WTC11 (cell line): ENCODE measurements around the gene CENPF. TPM values are rescaled to one million over a fixed set of nuclear protein-coding genes. Genes with fewer than 3 reads are reported as not detected.

Source experiments
- ATAC-seq: fragments of 200-7000 bp; cut with Tn5 transposase; 2 replicates; pipeline ENCODE4 v1.10.0; 2021; ENCODE audit warnings: mild to moderate bottlenecking, moderate library complexity
- CTCF ChIA-PET: fragments of 300-600 bp; sonication (Branson Sonifier 250); formaldehyde crosslinking; loops from one replicate; lab custom pipeline; 2021; ENCODE audit warnings: antibody characterized with exemption; lab: Charles Lee
- POLR2A ChIA-PET: fragments of 350-600 bp; sonication (Branson Sonifier 250); formaldehyde crosslinking; loops from one replicate; lab custom pipeline; 2021; ENCODE audit warnings: antibody characterized with exemption; lab: Charles Lee
- DNase-seq: peaks from one replicate; pipeline ENCODE4 v3.0.0; 2021; ENCODE audit warnings: low spot score
- H3K27ac Mint-ChIP-seq: 2 replicates; pipeline ENCODE4 v1.8.0; 2021; ENCODE audit warnings: mixed read lengths
- H3K27me3 Mint-ChIP-seq: 2 replicates; pipeline ENCODE4 v1.8.0; 2021; ENCODE audit warnings: low read depth, mild to moderate bottlenecking, moderate library complexity, mixed read lengths
- H3K36me3 Mint-ChIP-seq: 2 replicates; pipeline ENCODE4 v1.8.0; 2021; ENCODE audit warnings: mixed read lengths
- H3K4me1 Mint-ChIP-seq: 2 replicates; pipeline ENCODE4 v1.8.0; 2022; ENCODE audit warnings: mixed read lengths
- H3K4me3 Mint-ChIP-seq: 2 replicates; pipeline ENCODE4 v1.8.0; 2021; ENCODE audit warnings: mild to moderate bottlenecking, moderate library complexity, mixed read lengths
- H3K9me3 Mint-ChIP-seq: 2 replicates; pipeline ENCODE4 v1.8.0; 2021; ENCODE audit warnings: mixed read lengths
- ARID4B ChIP-seq: sonication (generic); formaldehyde crosslinking; IDR thresholded peaks from 2 replicates; pipeline ENCODE4 v1.8.0; 2023; ENCODE audit warnings: missing genetic modification reagents, mild to moderate bottlenecking, borderline replicate concordance
- CREM ChIP-seq: sonication (generic); formaldehyde crosslinking; IDR thresholded peaks from 2 replicates; pipeline ENCODE4 v1.8.1; 2022; ENCODE audit warnings: mild to moderate bottlenecking, missing genetic modification reagents, moderate library complexity
- HMGA2 ChIP-seq: fragments of 250-450 bp; sonication (Bioruptor Pico); IDR thresholded peaks from 2 replicates; pipeline ENCODE4 v1.4.0; 2021; ENCODE audit warnings: mild to moderate bottlenecking, moderate library complexity
- MYBL2 ChIP-seq: sonication (generic); formaldehyde crosslinking; IDR thresholded peaks from 2 replicates; pipeline ENCODE4 v1.8.1; 2023; ENCODE audit warnings: mild to moderate bottlenecking, moderate library complexity, missing genetic modification reagents
- NR2C2 ChIP-seq: sonication (generic); formaldehyde crosslinking; IDR thresholded peaks from 2 replicates; pipeline ENCODE4 v1.8.0; 2022; ENCODE audit warnings: mild to moderate bottlenecking, missing genetic modification reagents
- TCF7 ChIP-seq: sonication (generic); formaldehyde crosslinking; IDR thresholded peaks from 2 replicates; pipeline ENCODE4 v1.8.0; 2022; ENCODE audit warnings: mild to moderate bottlenecking, low read depth, missing genetic modification reagents, moderate library complexity
- TEAD1 ChIP-seq: sonication (generic); formaldehyde crosslinking; IDR thresholded peaks from 2 replicates; pipeline ENCODE4 v1.8.0; 2022; ENCODE audit warnings: mild to moderate bottlenecking, missing genetic modification reagents
- USF2 ChIP-seq: sonication (generic); formaldehyde crosslinking; IDR thresholded peaks from 2 replicates; pipeline ENCODE4 v1.8.1; 2023; ENCODE audit warnings: mild to moderate bottlenecking, missing genetic modification reagents, moderate library complexity
- ZNF138 ChIP-seq: sonication (generic); formaldehyde crosslinking; conservative IDR thresholded peaks from 2 replicates; pipeline ENCODE4 v1.8.1; 2022; ENCODE audit warnings: mild to moderate bottlenecking, moderate library complexity, missing genetic modification reagents
- ZNF232 ChIP-seq: sonication (generic); formaldehyde crosslinking; IDR thresholded peaks from 2 replicates; pipeline ENCODE4 v1.8.0; 2022; ENCODE audit warnings: mild to moderate bottlenecking, missing genetic modification reagents
- ZNF317 ChIP-seq: sonication (generic); formaldehyde crosslinking; IDR thresholded peaks from 2 replicates; pipeline ENCODE4 v1.8.1; 2023; ENCODE audit warnings: low read depth, mild to moderate bottlenecking, moderate library complexity, missing genetic modification reagents, borderline replicate concordance
- ZNF423 ChIP-seq: fragments of 250-450 bp; sonication (Bioruptor Pico); IDR thresholded peaks from 2 replicates; pipeline ENCODE4 v2.1.2; 2022; ENCODE audit warnings: mild to moderate bottlenecking, moderate library complexity
- ZNF671 ChIP-seq: fragments of 250-450 bp; sonication (Bioruptor Pico); IDR thresholded peaks from 2 replicates; pipeline ENCODE4 v1.8.0; 2021; ENCODE audit warnings: mild to moderate bottlenecking
- ZSCAN18 ChIP-seq: fragments of 250-450 bp; sonication (Bioruptor Pico); IDR thresholded peaks from 2 replicates; pipeline ENCODE4 v2.1.2; 2022; ENCODE audit warnings: mild to moderate bottlenecking, moderate library complexity
- total RNA-seq: library from RNA; stranded (reverse); gene quantifications from 3 replicates; pipeline ENCODE4 v1.2.3, GENCODE V29; 2021
- TF ChIP-seq, protein P1 (sequence below): sonication (generic); formaldehyde crosslinking; IDR thresholded peaks from 2 replicates; pipeline ENCODE4 v1.8.0; 2022; ENCODE audit warnings: mild to moderate bottlenecking, missing genetic modification reagents
- TF ChIP-seq, protein P2 (sequence below): sonication (generic); formaldehyde crosslinking; IDR thresholded peaks from 2 replicates; pipeline ENCODE4 v1.8.0; 2023; ENCODE audit warnings: mild to moderate bottlenecking, missing genetic modification reagents
- TF ChIP-seq, protein P3 (sequence below): sonication (generic); formaldehyde crosslinking; IDR thresholded peaks from 2 replicates; pipeline ENCODE4 v1.8.1; 2022; ENCODE audit warnings: mild to moderate bottlenecking, missing genetic modification reagents, moderate library complexity, borderline replicate concordance
- TF ChIP-seq, protein P4 (sequence below): sonication (generic); formaldehyde crosslinking; IDR thresholded peaks from 2 replicates; pipeline ENCODE4 v1.8.1; 2022; ENCODE audit warnings: missing genetic modification reagents, borderline replicate concordance

CENPF gene
- total RNA-seq, 1 experiment from 2014 or later, result 166 TPM

DNA sequence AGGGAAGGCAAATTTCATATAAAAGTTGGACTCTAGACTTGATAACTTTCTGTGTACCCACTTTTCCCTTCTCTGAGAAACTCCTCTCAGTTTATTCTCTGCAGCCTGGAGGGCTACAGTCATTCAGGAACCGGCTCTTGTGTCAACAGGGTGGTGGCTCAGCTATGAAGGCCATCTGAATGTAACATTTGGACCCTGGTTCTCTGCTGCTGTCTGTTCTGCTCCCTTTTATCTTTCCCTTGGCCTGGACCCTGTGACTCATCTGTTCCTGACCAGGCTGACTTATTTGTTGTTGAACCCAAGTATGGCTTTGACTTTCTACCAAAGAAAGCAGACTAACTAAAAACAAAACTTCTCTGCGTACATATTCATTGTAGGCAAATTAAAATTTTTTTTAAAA is 75.4 kb downstream of the CENPF start:
- TF ChIP-seq ZNF232 (CRISPR knock-in tag), result no peak
- TF ChIP-seq, protein P1, sequence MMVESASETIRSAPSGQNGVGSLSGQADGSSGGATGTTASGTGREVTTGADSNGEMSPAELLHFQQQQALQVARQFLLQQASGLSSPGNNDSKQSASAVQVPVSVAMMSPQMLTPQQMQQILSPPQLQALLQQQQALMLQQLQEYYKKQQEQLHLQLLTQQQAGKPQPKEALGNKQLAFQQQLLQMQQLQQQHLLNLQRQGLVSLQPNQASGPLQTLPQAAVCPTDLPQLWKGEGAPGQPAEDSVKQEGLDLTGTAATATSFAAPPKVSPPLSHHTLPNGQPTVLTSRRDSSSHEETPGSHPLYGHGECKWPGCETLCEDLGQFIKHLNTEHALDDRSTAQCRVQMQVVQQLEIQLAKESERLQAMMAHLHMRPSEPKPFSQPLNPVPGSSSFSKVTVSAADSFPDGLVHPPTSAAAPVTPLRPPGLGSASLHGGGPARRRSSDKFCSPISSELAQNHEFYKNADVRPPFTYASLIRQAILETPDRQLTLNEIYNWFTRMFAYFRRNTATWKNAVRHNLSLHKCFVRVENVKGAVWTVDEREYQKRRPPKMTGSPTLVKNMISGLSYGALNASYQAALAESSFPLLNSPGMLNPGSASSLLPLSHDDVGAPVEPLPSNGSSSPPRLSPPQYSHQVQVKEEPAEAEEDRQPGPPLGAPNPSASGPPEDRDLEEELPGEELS, result no peak
- TF ChIP-seq NR2C2 (CRISPR knock-in tag), result no peak
- no peak for TF ChIP-seq CREM
- TF ChIP-seq ZNF671 (CRISPR knock-in tag), result no peak
- TF ChIP-seq HMGA2 (CRISPR knock-in tag), result no peak
- no peak for TF ChIP-seq TCF7 (CRISPR knock-in tag)
- TF ChIP-seq, protein P2, sequence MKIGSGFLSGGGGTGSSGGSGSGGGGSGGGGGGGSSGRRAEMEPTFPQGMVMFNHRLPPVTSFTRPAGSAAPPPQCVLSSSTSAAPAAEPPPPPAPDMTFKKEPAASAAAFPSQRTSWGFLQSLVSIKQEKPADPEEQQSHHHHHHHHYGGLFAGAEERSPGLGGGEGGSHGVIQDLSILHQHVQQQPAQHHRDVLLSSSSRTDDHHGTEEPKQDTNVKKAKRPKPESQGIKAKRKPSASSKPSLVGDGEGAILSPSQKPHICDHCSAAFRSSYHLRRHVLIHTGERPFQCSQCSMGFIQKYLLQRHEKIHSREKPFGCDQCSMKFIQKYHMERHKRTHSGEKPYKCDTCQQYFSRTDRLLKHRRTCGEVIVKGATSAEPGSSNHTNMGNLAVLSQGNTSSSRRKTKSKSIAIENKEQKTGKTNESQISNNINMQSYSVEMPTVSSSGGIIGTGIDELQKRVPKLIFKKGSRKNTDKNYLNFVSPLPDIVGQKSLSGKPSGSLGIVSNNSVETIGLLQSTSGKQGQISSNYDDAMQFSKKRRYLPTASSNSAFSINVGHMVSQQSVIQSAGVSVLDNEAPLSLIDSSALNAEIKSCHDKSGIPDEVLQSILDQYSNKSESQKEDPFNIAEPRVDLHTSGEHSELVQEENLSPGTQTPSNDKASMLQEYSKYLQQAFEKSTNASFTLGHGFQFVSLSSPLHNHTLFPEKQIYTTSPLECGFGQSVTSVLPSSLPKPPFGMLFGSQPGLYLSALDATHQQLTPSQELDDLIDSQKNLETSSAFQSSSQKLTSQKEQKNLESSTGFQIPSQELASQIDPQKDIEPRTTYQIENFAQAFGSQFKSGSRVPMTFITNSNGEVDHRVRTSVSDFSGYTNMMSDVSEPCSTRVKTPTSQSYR (CRISPR knock-in tag), result no peak
- TF ChIP-seq USF2, result no peak
- TF ChIP-seq ZNF317 (CRISPR knock-in tag), result no peak
- TF ChIP-seq ZSCAN18 (CRISPR knock-in tag), result no peak
- TF ChIP-seq ZNF138 (CRISPR knock-in tag), result no peak
- TF ChIP-seq, protein P3, sequence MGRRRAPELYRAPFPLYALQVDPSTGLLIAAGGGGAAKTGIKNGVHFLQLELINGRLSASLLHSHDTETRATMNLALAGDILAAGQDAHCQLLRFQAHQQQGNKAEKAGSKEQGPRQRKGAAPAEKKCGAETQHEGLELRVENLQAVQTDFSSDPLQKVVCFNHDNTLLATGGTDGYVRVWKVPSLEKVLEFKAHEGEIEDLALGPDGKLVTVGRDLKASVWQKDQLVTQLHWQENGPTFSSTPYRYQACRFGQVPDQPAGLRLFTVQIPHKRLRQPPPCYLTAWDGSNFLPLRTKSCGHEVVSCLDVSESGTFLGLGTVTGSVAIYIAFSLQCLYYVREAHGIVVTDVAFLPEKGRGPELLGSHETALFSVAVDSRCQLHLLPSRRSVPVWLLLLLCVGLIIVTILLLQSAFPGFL, result no peak
- ATAC-seq (no peak), DNase-seq (no peak)
- Mint-ChIP-seq H3K9me3 (peaks cover 15% of the 10 kb centered on the region), H3K27me3 (no peaks in the 10 kb centered on the region), H3K4me1 (peaks cover under 1% of the 10 kb centered on the region), H3K4me3 (no peak overlapping the region), H3K27ac (no peak overlapping the region), H3K36me3 (peaks cover 14% of the 10 kb centered on the region)
- CTCF ChIA-PET, result no interaction called here
- POLR2A ChIA-PET, result no interaction called here

DNA sequence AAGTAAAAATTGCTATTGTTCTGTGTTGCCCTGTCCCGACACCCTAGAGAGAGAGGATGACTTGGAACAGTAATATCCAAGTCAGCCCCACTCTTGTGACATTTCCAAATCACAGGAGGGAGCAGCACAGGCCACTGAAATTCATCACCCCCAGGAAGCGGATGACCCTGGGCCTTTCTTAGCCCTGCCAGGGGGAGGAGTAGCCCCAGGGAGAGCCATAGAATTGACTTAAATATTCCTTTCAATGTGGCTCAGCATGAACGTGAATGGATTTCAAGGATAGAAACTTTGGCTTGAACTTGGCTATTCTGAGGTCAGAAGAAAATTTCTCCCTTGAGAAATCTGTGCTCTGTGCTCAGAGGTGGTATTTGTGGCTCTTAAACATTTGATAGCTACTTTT is 80.6 kb downstream of the CENPF start:
- Mint-ChIP-seq H3K4me1 (peaks cover 19% of the 10 kb centered on the region), H3K4me3 (no peak overlapping the region), H3K36me3 (no peaks in the 10 kb centered on the region), H3K9me3 (no peaks in the 10 kb centered on the region), H3K27ac (peak overlapping the region; percentile 60), H3K27me3 (no peaks in the 10 kb centered on the region; the same call in 1 of the 2 replicates)
- peak; percentile 99 for ATAC-seq
- POLR2A ChIA-PET, result no interaction called here
- CTCF ChIA-PET, result interaction anchor here (1.6 kb wide), 1 partner anchor 843 kb away, joined by 5 read pairs; no protein-coding TSS in a partner anchor
- peak; percentile 43 for DNase-seq
- TF ChIP-seq, protein P4, sequence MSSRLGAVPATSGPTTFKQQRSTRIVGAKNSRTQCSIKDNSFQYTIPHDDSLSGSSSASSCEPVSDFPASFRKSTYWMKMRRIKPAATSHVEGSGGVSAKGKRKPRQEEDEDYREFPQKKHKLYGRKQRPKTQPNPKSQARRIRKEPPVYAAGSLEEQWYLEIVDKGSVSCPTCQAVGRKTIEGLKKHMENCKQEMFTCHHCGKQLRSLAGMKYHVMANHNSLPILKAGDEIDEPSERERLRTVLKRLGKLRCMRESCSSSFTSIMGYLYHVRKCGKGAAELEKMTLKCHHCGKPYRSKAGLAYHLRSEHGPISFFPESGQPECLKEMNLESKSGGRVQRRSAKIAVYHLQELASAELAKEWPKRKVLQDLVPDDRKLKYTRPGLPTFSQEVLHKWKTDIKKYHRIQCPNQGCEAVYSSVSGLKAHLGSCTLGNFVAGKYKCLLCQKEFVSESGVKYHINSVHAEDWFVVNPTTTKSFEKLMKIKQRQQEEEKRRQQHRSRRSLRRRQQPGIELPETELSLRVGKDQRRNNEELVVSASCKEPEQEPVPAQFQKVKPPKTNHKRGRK, result no peak
- TF ChIP-seq MYBL2 (CRISPR knock-in tag) (no peak), ZNF423 (CRISPR knock-in tag) (peak; percentile 88), ARID4B (CRISPR knock-in tag) (no peak), TEAD1 (CRISPR knock-in tag) (peak; percentile 66; the same call in 1 of the 2 replicates)
- TF ChIP-seq, protein P1, result no peak; the same call in 1 of the 2 replicates
